VCaP (cell line): ENCODE measurements around the gene CFAP74.

ENCODE experiments used
- H3K27ac ChIP-seq: fragments of 450-650 bp; 2 replicates; pipeline ENCODE4 v1.5.1; 2017
- TF ChIP-seq, protein P1 (sequence below): fragments of 450-650 bp; conservative IDR thresholded peaks from 2 replicates; pipeline ENCODE4 v1.5.1; 2017; ENCODE audit warnings: mild to moderate bottlenecking, moderate library complexity

The CFAP74 gene

GRCh38 chr1:1956101-1956500 lies 47.5 kb downstream of the CFAP74 start:
- TF ChIP-seq, protein P1, sequence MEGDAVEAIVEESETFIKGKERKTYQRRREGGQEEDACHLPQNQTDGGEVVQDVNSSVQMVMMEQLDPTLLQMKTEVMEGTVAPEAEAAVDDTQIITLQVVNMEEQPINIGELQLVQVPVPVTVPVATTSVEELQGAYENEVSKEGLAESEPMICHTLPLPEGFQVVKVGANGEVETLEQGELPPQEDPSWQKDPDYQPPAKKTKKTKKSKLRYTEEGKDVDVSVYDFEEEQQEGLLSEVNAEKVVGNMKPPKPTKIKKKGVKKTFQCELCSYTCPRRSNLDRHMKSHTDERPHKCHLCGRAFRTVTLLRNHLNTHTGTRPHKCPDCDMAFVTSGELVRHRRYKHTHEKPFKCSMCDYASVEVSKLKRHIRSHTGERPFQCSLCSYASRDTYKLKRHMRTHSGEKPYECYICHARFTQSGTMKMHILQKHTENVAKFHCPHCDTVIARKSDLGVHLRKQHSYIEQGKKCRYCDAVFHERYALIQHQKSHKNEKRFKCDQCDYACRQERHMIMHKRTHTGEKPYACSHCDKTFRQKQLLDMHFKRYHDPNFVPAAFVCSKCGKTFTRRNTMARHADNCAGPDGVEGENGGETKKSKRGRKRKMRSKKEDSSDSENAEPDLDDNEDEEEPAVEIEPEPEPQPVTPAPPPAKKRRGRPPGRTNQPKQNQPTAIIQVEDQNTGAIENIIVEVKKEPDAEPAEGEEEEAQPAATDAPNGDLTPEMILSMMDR: no peak
- H3K27ac ChIP-seq: no peak overlapping the region

GRCh38 chr1:1955621-1956094 lies 47.9 kb downstream of the CFAP74 start:
- no peak overlapping the region for H3K27ac ChIP-seq
- TF ChIP-seq, protein P1: no peak

- TF ChIP-seq, protein P1: peak; percentile 44
- H3K27ac ChIP-seq: no peak overlapping the region
Observed at GRCh38 chr1:1954831-1955441, 48.6 kb downstream of the CFAP74 start.

- TF ChIP-seq, protein P1: no peak
- H3K27ac ChIP-seq: no peak overlapping the region
Observed at GRCh38 chr1:1954015-1954414, 49.6 kb downstream of the CFAP74 start.

DNA sequence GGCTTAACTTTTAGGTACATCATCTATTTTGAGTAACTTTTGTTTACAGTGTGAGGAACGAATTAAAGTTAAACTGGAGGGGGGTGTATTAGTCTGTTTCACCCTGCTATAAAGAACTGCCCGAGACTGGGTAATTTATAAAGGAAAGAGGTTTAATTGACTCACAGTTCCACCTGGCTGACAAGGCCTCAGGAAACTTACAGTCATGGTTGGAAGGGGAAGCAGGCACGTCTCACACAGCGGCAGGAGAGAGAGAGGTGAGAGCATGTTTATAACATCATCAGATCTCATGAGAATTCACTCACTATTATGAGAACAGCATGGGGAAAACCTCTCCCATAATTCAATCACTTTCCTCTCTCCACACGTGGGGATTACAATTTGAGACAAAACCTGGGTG lies 52.6 kb downstream of the CFAP74 start:
- TF ChIP-seq, protein P1: no peak
- no peak overlapping the region for H3K27ac ChIP-seq

DNA sequence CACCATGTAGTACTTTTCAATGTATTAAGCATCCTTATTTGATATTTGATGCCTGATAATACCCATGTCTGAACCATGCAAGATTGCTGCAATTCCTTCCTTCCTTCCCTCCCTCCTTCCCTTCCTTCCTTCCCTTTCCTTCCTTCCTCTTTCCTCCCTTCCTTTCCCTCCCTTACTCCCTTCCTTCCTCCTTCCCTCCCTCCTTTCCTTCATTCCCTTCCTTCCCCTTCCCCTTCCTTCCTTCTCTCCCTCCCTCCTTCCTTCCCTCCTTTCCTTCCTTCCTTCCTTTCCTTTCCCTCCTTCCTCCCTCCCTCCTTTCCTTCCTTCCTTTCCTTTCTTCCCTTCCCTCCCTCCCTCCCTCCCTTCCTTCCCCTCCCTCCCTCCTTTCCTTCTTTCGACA lies 54.8 kb downstream of the CFAP74 start:
- TF ChIP-seq, protein P1: no peak
- no peak overlapping the region for H3K27ac ChIP-seq

GRCh38 chr1:1947493-1947892 lies 56.1 kb downstream of the CFAP74 start:
- no peak overlapping the region for H3K27ac ChIP-seq
- TF ChIP-seq, protein P1: no peak
